GM19397 (cell line): Measurements from ENCODE around the gene ANKRD31.

ENCODE experiments used
- ATAC-seq: cut with Tn5 transposase; IDR thresholded peaks from one replicate; pipeline ENCODE4 v1.9.1; 2021; ENCODE audit warnings: mild to moderate bottlenecking, moderate library complexity; ENCODE audit not compliant: unreplicated experiment

ANKRD31 gene

DNA sequence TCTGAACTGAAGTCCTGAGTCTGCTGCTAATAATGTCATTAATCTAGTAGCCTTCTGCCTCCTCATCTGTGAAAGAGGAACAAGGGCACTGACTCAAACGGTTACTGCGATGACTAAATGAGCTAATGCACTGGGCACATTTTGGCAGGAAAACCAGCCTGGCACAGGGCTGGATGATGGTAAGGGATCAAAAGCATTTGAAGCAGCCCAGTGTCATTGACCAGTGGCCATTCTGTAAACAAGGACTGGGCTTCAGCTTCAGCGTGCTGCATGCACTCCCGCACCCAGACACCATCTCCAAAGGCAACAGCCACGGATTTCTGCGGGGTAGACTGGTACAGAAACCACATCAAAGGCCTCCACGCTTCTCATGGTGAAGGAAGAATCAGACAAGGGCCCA lies 192.3 kb downstream of the ANKRD31 start:
- ATAC-seq, result no peak

DNA sequence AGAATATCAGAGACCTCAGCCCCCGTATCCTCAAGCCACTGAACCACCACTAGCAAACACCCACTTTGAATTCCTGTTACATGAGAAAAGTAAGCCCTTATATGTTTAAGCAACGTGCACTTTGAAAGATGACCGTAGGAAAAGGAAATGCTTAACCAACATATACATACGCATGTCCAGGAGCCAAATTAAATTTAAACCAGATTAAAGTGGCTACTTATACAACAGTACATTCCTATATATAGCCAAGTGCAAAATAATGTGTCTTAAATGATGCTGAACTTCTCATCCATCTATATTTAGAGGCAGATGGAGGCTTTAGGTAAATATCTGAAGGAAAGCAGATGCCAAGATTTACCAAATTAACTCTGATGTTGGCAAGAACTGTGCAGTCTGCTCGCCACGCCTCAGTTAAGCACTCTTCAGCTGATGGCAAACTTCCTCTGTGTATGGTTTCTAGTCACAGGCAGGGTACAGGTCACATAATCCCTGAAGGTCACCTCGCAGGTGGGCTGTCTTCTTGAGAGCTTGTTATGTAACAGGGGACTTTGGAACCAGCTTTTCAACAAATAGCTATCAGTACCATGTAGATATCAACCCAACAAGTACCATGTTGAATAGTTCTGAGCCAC lies 192.9 kb downstream of the ANKRD31 start:
- no peak for ATAC-seq

DNA sequence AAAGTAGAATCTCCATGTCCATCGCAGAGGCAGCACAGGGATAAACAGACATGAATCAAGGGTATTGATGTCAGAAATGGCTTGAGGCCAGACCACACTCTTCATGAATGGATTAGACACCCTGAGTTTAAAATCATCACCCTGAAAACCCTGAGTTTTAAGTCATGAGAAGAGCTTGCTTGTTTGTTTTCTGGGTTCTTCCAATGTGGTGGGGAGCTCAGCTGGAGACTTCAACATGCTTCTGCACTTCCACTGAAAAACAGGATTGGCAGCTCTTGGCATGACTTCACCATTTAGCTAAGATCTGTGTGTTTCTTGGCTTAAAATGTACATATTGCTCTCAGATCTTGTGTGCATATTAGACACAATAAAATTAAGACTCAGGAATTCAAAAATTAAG lies 194.2 kb downstream of the ANKRD31 start:
- ATAC-seq, result no peak

DNA sequence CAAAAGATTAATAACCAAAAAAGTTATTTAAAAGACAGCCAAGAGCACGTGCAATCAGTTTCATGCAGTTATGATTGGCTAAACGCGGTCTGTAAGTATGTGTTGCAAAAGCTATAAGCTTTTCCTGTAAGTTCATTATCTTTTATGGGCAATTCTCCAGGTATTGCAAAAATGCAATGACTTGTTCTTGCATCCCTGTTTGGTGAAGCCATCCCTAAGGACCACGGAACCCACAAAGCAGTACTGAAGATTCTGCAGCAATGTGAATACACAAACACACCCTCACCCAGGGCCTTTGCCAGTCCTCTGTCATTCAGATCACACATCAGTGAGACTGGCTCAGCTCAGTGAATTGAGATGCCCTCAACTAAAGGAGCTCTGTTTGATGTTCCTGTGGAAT lies 195.7 kb downstream of the ANKRD31 start:
- ATAC-seq, result no peak

DNA sequence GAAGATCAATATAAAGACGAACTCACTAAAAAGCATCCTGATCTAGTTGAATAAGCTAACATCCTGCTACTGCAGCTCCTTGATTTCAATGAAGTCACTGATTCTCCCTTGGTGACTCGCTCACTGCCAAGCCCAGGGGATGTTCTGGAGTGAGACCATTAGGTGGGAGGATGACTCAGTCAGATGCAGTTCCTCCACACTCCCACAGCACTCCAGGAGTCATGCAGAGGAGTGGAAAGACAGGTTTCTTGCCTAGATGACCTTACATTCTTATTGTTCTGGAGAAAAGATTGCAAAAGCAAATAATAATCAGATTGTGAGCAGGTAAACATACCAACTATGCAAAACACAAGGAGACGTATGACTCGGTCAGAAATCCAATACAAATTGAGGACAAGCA lies 199.6 kb downstream of the ANKRD31 start:
- ATAC-seq, result no peak

DNA sequence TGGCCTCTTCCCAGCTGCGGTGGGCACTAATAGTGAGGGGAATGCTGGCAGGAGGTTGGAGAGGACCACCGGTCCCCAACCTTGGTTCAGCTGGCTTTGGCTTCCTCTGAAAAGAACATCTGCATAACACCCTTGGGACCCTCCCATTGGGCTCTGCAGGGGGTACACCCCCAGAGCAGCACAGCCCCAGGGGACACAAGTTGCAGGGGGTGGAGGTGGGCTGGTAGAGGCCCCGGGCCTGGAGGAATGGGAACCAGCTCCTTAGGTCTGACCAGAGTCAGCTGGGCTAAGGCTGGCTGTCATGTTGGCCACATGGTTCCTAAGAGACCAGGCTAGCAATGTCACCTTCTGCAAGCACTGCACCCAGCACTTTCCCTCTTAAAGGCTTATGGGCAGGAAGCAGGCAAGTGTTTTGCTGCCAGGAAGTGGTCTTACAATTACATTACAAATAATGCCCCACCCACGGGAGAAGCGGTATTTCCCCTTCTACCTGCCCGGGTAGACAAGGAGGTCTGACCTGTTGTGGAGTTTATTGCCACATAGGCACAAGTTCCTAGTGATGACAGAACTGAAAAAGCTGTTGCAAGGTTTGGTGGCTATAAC lies 202.4 kb downstream of the ANKRD31 start:
- no peak for ATAC-seq

DNA sequence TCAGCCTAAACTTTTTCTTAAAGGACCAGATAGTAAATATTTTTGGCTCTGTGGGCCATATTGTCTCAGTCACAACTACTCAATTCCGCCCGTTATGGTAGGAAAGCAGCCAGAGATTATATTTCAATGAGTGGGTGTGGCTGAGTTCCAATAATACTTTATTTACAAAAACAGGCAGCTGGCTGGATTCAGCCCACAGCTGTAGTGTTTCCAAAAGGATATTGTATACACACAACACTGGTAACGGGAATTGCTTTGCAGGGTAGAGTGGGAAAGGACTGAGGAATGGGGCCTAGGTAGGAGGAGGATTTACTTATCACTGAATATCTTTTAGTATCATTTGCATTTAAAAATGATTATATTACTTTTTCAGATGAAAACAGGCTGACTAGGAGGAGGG lies 205.3 kb downstream of the ANKRD31 start:
- no peak for ATAC-seq

DNA sequence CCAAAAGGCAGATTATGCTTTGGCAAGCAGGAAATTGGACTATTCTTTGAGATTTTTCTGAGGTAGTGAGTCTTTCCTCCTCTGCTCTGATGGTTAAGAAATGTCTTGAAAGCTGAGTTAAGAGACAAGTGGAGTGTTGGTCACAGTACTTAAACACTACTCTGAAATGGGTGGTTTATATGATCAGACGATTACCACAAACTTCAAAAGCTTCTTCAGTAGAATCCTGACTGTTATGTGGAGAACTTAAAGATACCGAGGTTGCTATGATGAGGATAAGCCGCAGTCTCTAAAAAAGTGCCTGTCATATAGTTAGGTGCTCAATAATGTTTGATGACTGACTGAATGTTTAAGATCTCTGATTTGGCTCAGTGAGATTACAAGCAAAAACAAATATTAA lies 208.6 kb downstream of the ANKRD31 start:
- no peak for ATAC-seq

DNA sequence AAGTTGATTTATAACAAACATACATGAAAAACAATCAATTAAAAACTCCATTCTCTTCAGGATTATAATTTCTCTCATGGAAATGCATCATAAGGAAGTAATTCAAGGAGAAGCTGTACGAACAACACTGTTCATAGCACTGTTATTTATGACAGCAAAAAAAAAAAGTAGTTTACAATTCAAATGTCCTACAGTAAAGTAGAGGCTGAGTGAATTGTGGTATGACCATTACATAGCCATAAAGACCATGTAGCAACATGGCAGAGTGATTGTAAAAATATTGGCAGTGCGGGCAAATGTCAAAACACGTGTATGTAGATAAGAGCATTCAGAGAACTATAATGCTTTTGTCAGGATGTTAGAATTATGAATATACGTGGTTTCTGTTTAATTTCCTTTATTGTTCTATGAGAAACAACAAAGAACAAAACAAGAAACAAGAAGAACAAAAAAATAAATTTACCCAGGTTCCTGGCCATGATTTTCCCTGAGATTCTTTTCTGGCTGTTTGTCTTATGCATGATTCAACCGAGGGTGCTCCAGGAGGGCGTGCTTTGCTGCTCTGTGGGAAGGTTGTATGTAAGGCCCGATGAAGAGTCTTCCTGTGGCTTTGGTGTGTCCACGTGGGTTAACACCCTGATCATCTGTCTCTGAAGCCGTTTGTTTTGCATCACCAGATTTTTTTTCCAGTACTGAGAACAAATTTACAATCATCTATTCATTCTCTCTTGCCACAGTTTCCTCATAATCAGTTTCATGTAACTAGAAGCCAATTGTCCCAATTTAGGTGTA lies 213.1 kb downstream of the ANKRD31 start:
- no peak for ATAC-seq

DNA sequence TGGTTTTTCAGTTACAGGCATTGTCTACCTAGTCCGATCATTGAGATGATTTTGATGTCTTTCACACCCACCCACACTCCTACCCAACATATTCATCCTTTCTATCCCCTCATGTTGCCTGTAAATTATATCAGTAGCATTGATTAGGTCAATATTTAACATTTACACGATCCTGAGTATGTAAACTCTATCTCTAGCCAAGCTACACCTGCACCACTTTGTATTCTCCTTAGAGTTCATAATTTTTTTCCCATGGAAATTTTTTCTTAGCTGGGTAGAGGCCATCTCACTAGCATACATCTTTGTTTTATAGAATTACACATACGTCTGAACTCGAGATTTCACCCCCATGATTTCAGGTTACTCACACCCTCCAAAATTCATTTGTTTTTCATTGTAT lies 214.9 kb downstream of the ANKRD31 start:
- ATAC-seq, result no peak

DNA sequence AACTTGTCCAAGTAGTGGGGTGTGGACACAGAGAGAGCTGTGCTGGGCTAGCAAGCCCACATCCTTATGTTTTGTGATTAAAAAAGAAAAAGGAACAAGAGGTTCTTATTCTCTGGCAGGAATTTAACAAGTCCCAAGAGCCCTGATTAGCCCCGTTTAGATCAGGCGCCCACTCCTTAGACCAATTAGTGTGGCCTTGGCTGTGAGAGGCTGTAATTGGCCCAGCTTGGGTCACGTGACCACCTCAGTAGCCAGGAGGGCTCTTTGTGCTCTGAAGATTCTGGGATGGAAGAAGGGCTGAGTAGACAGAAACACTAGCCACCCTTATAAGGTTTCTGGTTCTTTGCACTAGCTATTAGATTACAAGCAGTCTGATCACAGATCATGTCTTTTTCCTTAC lies 215.5 kb downstream of the ANKRD31 start:
- ATAC-seq, result no peak

DNA sequence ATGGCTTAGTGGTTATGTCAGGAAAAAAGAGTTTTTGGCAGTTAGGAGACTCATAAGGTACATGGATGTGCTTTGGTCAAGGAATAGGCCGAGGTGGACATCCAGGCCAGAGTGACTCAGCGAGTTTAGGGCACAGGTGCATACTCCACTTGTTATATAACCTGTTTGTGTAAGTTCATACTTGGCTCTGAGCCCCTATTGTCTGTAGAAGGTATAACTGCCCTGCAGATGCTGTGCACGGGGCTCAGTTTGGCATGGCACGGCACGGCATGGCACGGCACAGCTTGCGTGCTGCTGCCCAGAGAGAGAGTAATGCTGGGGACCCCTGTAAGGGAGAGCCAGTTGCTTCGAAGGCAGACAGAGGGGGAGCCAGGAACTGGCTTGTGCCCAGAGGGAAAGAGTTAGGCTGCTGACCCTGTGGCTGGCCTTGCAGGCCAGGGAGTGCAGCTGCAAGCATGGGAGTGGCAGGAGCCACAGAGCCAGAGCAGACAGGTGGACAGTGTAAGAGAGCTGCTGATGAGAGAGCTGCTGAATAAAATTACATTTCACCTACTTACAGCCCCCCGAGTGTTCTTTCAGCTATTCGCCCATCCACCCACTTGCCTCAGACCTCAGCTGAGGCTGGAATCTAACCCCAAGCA lies 216.5 kb downstream of the ANKRD31 start:
- ATAC-seq, result no peak

DNA sequence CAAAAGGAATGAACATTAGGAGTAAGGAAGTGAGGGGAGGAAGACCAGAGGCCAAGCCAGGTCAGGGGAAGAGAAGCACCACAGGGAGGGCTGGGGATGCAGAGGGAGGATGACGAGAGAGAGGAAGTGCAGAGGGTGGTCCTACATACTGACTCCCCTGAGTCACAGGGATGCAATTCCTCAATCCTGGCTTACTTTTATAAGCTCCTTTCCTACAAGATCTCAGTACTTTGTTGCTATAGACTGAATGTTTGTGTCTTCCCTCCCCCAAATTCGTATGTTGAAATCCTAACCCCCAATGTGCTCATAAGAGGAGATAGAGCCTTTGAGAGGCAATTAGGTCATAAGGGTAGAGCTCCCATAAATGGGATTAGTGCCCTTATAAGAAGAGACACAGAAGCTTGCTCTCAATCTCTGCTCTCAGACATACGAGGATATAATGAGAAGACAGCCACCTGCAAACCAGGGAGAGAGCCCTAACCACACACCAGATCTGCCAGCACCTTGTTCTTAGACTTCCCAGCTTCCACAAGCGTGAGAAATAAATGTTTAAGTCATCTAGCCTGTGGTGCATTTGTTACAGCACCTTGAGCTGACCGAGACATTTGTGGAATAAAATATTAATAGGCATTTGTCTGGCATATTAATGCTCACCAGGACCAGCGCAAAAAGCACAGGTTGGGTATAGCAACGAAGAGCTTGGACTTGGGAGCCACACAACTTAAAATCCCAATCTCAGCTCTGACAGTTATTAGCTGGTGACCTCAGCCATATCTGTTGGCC lies 217.7 kb downstream of the ANKRD31 start:
- no peak for ATAC-seq
